HuH-7 (cell line): ENCODE measurements around the gene MRPS10.
"Not testable (repeated sequence)": the region's sequence is repeated elsewhere in the genome, so short reads cannot be mapped to it uniquely, and the experiment has no call there.

Source experiments
- DNase-seq: peaks from one replicate; pipeline ENCODE4 v3.0.0; 2011; ENCODE audit warnings: low spot score

MRPS10 gene

GRCh38 chr6:42237857-42238256, 20.2 kb upstream of the MRPS10 start:
- DNase-seq = no peak

- no peak for DNase-seq
These were observed 19.2 kb upstream of the MRPS10 start for GRCh38 chr6:42236682-42237473.

GRCh38 chr6:42236030-42236429, 18.4 kb upstream of the MRPS10 start:
- DNase-seq = no peak

GRCh38 chr6:42232035-42232434, 14.4 kb upstream of the MRPS10 start:
- DNase-seq = no peak

- peak; percentile 36 for DNase-seq
These were observed 13.0 kb upstream of the MRPS10 start for GRCh38 chr6:42230345-42231321.

GRCh38 chr6:42229506-42230119, 12.0 kb upstream of the MRPS10 start:
- no peak for DNase-seq

- no peak for DNase-seq
These were observed 10.6 kb upstream of the MRPS10 start for GRCh38 chr6:42228305-42228704.

GRCh38 chr6:42227173-42227850, 9.7 kb upstream of the MRPS10 start:
- DNase-seq = no peak

GRCh38 chr6:42226645-42227143, 9.0 kb upstream of the MRPS10 start:
- peak; percentile 75 for DNase-seq

- no peak for DNase-seq
These were observed 8.5 kb upstream of the MRPS10 start for GRCh38 chr6:42226161-42226611.

GRCh38 chr6:42225419-42225818, 7.8 kb upstream of the MRPS10 start:
- no peak for DNase-seq

GRCh38 chr6:42225029-42225339, 7.3 kb upstream of the MRPS10 start:
- DNase-seq = no peak

GRCh38 chr6:42224222-42225028, 6.8 kb upstream of the MRPS10 start:
- no peak for DNase-seq

- DNase-seq = no peak
These were observed 4.8 kb upstream of the MRPS10 start for GRCh38 chr6:42222448-42222847.

GRCh38 chr6:42221546-42221945, 3.9 kb upstream of the MRPS10 start:
- no peak for DNase-seq

- no peak for DNase-seq
These were observed 3.1 kb upstream of the MRPS10 start for GRCh38 chr6:42220807-42221206.

GRCh38 chr6:42217157-42217518, 523 bp downstream of the MRPS10 start:
- no peak for DNase-seq

GRCh38 chr6:42216495-42216894, 1.2 kb downstream of the MRPS10 start:
- not testable (repeated sequence) for DNase-seq

GRCh38 chr6:42212442-42212841, 5.2 kb downstream of the MRPS10 start:
- DNase-seq = no peak

GRCh38 chr6:42211726-42212125, 5.9 kb downstream of the MRPS10 start:
- DNase-seq = no peak

GRCh38 chr6:42210551-42210950, 7.1 kb downstream of the MRPS10 start:
- DNase-seq = no peak
